K562 treated with DMSO at 1 percent for 4 hours (cell line): ENCODE data around the gene MAGEA11. TPM values are rescaled to one million over a fixed set of nuclear protein-coding genes. Genes with fewer than 3 reads are reported as not detected.

Experiments
- total RNA-seq: library from RNA; unstranded; fragments of 300-600 nt; gene quantifications from 2 replicates; pipeline ENCODE4 v1.2.3, GENCODE V29; 2022; ENCODE audit not compliant: insufficient read depth

MAGEA11 gene, protein sequence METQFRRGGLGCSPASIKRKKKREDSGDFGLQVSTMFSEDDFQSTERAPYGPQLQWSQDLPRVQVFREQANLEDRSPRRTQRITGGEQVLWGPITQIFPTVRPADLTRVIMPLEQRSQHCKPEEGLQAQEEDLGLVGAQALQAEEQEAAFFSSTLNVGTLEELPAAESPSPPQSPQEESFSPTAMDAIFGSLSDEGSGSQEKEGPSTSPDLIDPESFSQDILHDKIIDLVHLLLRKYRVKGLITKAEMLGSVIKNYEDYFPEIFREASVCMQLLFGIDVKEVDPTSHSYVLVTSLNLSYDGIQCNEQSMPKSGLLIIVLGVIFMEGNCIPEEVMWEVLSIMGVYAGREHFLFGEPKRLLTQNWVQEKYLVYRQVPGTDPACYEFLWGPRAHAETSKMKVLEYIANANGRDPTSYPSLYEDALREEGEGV
- 0.35 TPM in 1 of 2 replicates, not detected in the other for total RNA-seq

DNA sequence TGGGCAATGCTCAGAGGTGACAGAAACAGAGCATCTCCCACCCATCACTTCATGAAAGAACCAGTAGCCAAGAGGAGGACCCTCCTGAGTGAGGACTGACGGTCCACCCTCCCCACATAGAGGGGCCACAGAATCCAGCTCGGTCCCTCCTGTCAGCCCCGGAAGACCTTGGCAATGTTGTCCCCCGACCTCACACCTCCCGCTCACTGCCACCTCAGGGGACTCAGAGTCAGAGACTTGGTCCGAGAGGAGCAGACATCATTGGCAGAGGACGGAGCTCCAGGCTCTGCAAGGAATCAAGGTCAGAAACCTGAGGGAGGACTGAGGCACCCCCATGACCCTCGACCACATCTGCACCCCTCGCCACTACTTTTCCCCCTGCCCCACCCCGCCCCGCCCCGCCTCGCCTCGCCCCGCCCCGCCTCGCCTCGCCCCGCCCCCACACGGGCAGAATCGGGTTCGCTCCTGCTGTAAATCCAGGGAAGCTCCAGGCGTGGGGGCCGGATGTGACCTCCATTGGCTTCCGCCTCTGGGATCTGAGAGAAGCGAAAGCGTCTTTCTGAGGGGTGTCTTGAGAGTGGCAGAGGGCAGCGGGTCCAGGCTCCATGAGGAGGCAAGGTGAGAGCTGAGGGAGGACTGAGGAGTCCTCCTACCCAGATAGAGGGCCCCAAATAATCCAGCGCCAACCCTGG, at the start of gene MAGEA11:
Gene MAGEA11, plus strand, starts transcription at position 516 of the 692 bp plus-strand sequence. CDS start 1,100 bp downstream, outside the sequence.

Other genes starting within 250 kb of the MAGEA11 start
- gene IDS, start 206.8 kb upstream of the MAGEA11 start, total RNA-seq, result 20.2 and 23.5 TPM in 2 replicates
- 18.5 and 19.2 TPM in 2 replicates for gene EOLA1, start 171.0 kb upstream of the MAGEA11 start, total RNA-seq
- gene HSFX3, start 162.1 kb upstream of the MAGEA11 start, total RNA-seq, result not detected in 2 replicates
- gene MAGEA9B, start 124.6 kb upstream of the MAGEA11 start, total RNA-seq, result 21.2 and 24.5 TPM in 2 replicates
- gene HSFX2, start 116.7 kb upstream of the MAGEA11 start, total RNA-seq, result not detected in 2 replicates
- gene TMEM185A, start 80.3 kb upstream of the MAGEA11 start, total RNA-seq, result 6.2 and 12.4 TPM in 2 replicates
- gene HSFX1, start 62.0 kb downstream of the MAGEA11 start, total RNA-seq, result 0.89 TPM in 1 of 2 replicates, not detected in the other
- gene MAGEA9, start 69.9 kb downstream of the MAGEA11 start, total RNA-seq, result not detected in 2 replicates
- gene MAGEA8, start 169.1 kb downstream of the MAGEA11 start, total RNA-seq, result 2.2 and 4.9 TPM in 2 replicates
- not detected in 2 replicates for gene HSFX4, start 217.5 kb downstream of the MAGEA11 start, total RNA-seq
- gene EOLA2, start 226.4 kb downstream of the MAGEA11 start, total RNA-seq, result 29.1 and 34.1 TPM in 2 replicates